ACHN (cell line): ENCODE measurements around the gene TNFSF9.
"Not testable (repeated sequence)": the region's sequence is repeated elsewhere in the genome, so short reads cannot be mapped to it uniquely, and the experiment has no call there.

ENCODE experiments used
- DNase-seq: peaks from one replicate; pipeline ENCODE4 v3.0.0-alpha.2; 2015
- in situ Hi-C: cut with HindIII; loops from 2 replicates; pipeline ENCODE4 v1.10.0; 2017; ENCODE audit warnings: low sequenced_read_pairs, low pct_ligation_motif_present, low pct_unique_long_range_greater_than_20kb

TNFSF9 gene

GRCh38 chr19:6529351-6529750 lies 1.5 kb upstream of the TNFSF9 start:
- in situ Hi-C loops: no loop called here
- no peak for DNase-seq

- in situ Hi-C loops: no loop called here
Observed at GRCh38 chr19:6529937-6530385, 865 bp upstream of the TNFSF9 start.

GRCh38 chr19:6531163-6531955 lies 533 bp downstream of the TNFSF9 start:
- in situ Hi-C loops: no loop called here
- DNase-seq: no peak

More at GRCh38 chr19:6529937-6530385, 865 bp upstream of the TNFSF9 start:
- DNase-seq: no peak

- in situ Hi-C loops: no loop called here
- no peak for DNase-seq
Observed at GRCh38 chr19:6531956-6532243, 1.1 kb downstream of the TNFSF9 start.

GRCh38 chr19:6532244-6532999 lies 1.6 kb downstream of the TNFSF9 start:
- in situ Hi-C loops: no loop called here
- no peak for DNase-seq

- in situ Hi-C loops: no loop called here
- no peak for DNase-seq
Observed at GRCh38 chr19:6533000-6533328, 2.1 kb downstream of the TNFSF9 start.

- in situ Hi-C loops: no loop called here
- no peak for DNase-seq
Observed at GRCh38 chr19:6533746-6534418, 3.1 kb downstream of the TNFSF9 start.

- in situ Hi-C loops: no loop called here
- DNase-seq: no peak
Observed at GRCh38 chr19:6534451-6535093, 3.7 kb downstream of the TNFSF9 start.

GRCh38 chr19:6535558-6536137 lies 4.8 kb downstream of the TNFSF9 start:
- in situ Hi-C loops: no loop called here
- DNase-seq: no peak

GRCh38 chr19:6539514-6539913 lies 8.7 kb downstream of the TNFSF9 start:
- in situ Hi-C loops: no loop called here
- DNase-seq: no peak

GRCh38 chr19:6540918-6541689 lies 10.3 kb downstream of the TNFSF9 start:
- DNase-seq: no peak
- in situ Hi-C loops: no loop called here

- DNase-seq: no peak
- in situ Hi-C loops: no loop called here
Observed at GRCh38 chr19:6543866-6544347, 13.1 kb downstream of the TNFSF9 start.

- in situ Hi-C loops, DNase-seq: not testable (repeated sequence)
Observed at GRCh38 chr19:6550679-6551078, 19.9 kb downstream of the TNFSF9 start.

GRCh38 chr19:6551091-6551490 lies 20.3 kb downstream of the TNFSF9 start:
- DNase-seq: no peak
- in situ Hi-C loops: no loop called here

GRCh38 chr19:6551607-6552450 lies 21.0 kb downstream of the TNFSF9 start:
- in situ Hi-C loops: no loop called here
- no peak for DNase-seq

GRCh38 chr19:6556043-6556449 lies 25.2 kb downstream of the TNFSF9 start:
- DNase-seq: no peak
- in situ Hi-C loops: no loop called here

GRCh38 chr19:6556480-6557195 lies 25.8 kb downstream of the TNFSF9 start:
- DNase-seq: peak; percentile 26
- in situ Hi-C loops: no loop called here
